HepG2 (cell line): Measurements from ENCODE around the gene CLTA. TPM values are rescaled to one million over a fixed set of nuclear protein-coding genes. Genes with fewer than 3 reads are reported as not detected.

ENCODE experiments used
- ATAC-seq: fragments of 200-7000 bp; cut with Tn5 transposase; 3 replicates; pipeline ENCODE4 v1.9.1; 2020; ENCODE audit warnings: mild to moderate bottlenecking, moderate library complexity
- BruUV-seq: library from RNA; stranded (reverse); fragments of 400-500 nt; replicated peaks from 2 replicates; lab custom pipeline; 2021; lab: Mats Ljungman, UMichigan
- CTCF ChIA-PET: fragments of 300-600 bp; formaldehyde crosslinking; extraction: SDS; loops from one replicate; lab custom pipeline; 2021; ENCODE audit warnings: low total read pairs, inconsistent platforms, low intra/inter-chr PET ratio; lab: Yijun Ruan, JAX
- POLR2A ChIA-PET: fragments of 350-600 bp; sonication (Branson Sonifier 250); formaldehyde crosslinking; loops from one replicate; lab custom pipeline; 2020; ENCODE audit warnings: antibody characterized with exemption, inconsistent platforms; lab: Yijun Ruan, JAX
- DNase-seq: peaks from one replicate; pipeline ENCODE4 v3.0.0-alpha.2; 2015; ENCODE audit warnings: low spot score
- FAIRE-seq: peaks from 3 replicates; lab custom pipeline; 2011; peaks lifted over from hg19 to GRCh38; lab: Jason Lieb, UNC
- H2AFZ ChIP-seq: one replicate; pipeline ENCODE4 v1.6.1; 2011; ENCODE audit warnings: low read length, inconsistent platforms
- H3K27ac ChIP-seq: fragments of 300-600 bp; 3 replicates; pipeline ENCODE4 v1.8.0; 2011; ENCODE audit warnings: mixed run types, mild to moderate bottlenecking, mixed read lengths, low read length, inconsistent platforms; ENCODE audit not compliant: insufficient read depth; ENCODE audit errors: extremely low read length
- H3K27me3 ChIP-seq, 2 experiments: fragments of 200-600 bp in 1 of 2; 2 replicates in 1 of 2; 3 replicates in 1 of 2; pipeline versions ENCODE4 v1.6.0 to v1.8.0; 2011; ENCODE audit warnings: low read length in 2 of 2, mild to moderate bottlenecking in 2 of 2, moderate library complexity in 2 of 2, inconsistent platforms in 1 of 2; ENCODE audit not compliant: insufficient read depth in 2 of 2, control insufficient read depth in 1 of 2
- H3K36me3 ChIP-seq, 2 experiments: fragments of 200-600 bp in 1 of 2; replicated peaks in 1 of 2; 2 replicates in 1 of 2; 3 replicates in 1 of 2; pipeline versions ENCODE4 v1.5.1 to v1.8.0; 2011; ENCODE audit warnings: low read length in 2 of 2, inconsistent platforms in 1 of 2; ENCODE audit not compliant: insufficient read depth in 2 of 2, control insufficient read depth in 1 of 2
- H3K4me1 ChIP-seq: 2 replicates; pipeline ENCODE4 v1.5.1; 2012; ENCODE audit warnings: low read length, inconsistent platforms; ENCODE audit not compliant: insufficient read depth
- H3K4me2 ChIP-seq: 2 replicates; pipeline ENCODE4 v1.6.0; 2011; ENCODE audit warnings: low read depth, low read length, inconsistent platforms
- H3K4me3 ChIP-seq, 3 experiments: fragments of 200-600 bp in 1 of 3; sonication (generic), shearing (Covaris generic) in 1 of 3; replicated peaks in 1 of 3; 2 replicates each; pipeline ENCODE4 v1.5.1; 2011 to 2016; ENCODE audit warnings: low read length in 3 of 3, inconsistent platforms in 2 of 3, low read depth in 2 of 3, mild to moderate bottlenecking in 2 of 3, control low read depth in 1 of 3, mixed read lengths in 1 of 3; ENCODE audit not compliant: insufficient read depth in 1 of 3
- H3K79me2 ChIP-seq: one replicate; pipeline ENCODE4 v1.6.1; 2011; ENCODE audit warnings: low read length, inconsistent platforms; ENCODE audit not compliant: insufficient read depth
- H3K9ac ChIP-seq: 2 replicates; pipeline ENCODE4 v1.6.0; 2011; ENCODE audit warnings: mild to moderate bottlenecking, low read depth, low read length, inconsistent platforms; ENCODE audit not compliant: insufficient read depth
- H3K9me3 ChIP-seq: 2 replicates; pipeline ENCODE4 v1.5.1; 2012; ENCODE audit warnings: mild to moderate bottlenecking, low read length
- H4K20me1 ChIP-seq: 2 replicates; pipeline ENCODE4 v1.6.0; 2011; ENCODE audit warnings: inconsistent platforms, mild to moderate bottlenecking, low read length, moderate library complexity; ENCODE audit not compliant: insufficient read depth
- CCDC6 ChIP-seq: sonication (generic); formaldehyde crosslinking; IDR thresholded peaks from 2 replicates; pipeline ENCODE4 v1.8.1; 2022; ENCODE audit warnings: mild to moderate bottlenecking, missing genetic modification reagents, moderate library complexity
- CEBPB ChIP-seq: IDR thresholded peaks from 2 replicates; pipeline ENCODE4 v1.6.1; 2011; ENCODE audit warnings: low read depth, low read length, improper control_type of control experiment, borderline replicate concordance
- FOXP4 ChIP-seq: sonication (generic); formaldehyde crosslinking; IDR thresholded peaks from 2 replicates; pipeline ENCODE4 v1.4.0; 2020; ENCODE audit warnings: missing genetic modification reagents
- SIX1 ChIP-seq: sonication (generic); formaldehyde crosslinking; IDR thresholded peaks from 2 replicates; pipeline ENCODE4 v1.4.0; 2020; ENCODE audit warnings: missing genetic modification reagents, borderline replicate concordance
- ZNF629 ChIP-seq: sonication (generic); formaldehyde crosslinking; conservative IDR thresholded peaks from 2 replicates; pipeline ENCODE4 v1.5.0; 2020; ENCODE audit warnings: missing genetic modification reagents
- ZNF788 ChIP-seq: sonication (generic); formaldehyde crosslinking; IDR thresholded peaks from 2 replicates; pipeline ENCODE4 v1.5.0; 2020; ENCODE audit warnings: mild to moderate bottlenecking, missing genetic modification reagents, borderline replicate concordance
- WGBS: methylation state at CpG from one replicate; pipeline ENCODE4 v1.1.6; 2017; ENCODE audit warnings: low lambda C conversion rate; 5-methylcytosine and 5-hydroxymethylcytosine counted together
- in situ Hi-C: cut with HindIII; loops from 2 replicates; pipeline ENCODE4 v1.10.0; 2017; ENCODE audit warnings: low pct_unique_long_range_greater_than_20kb; ENCODE audit not compliant: extremely low pct_ligation_motif_present
- intact Hi-C: fragments of 100-400 bp; cut with micrococcal nuclease; formaldehyde crosslinking; loops from one replicate; pipeline ENCODE4 v1.10.0; 2022; ENCODE audit not compliant: unreplicated experiment
- polyA plus RNA-seq, 8 experiments: library from polyadenylated mRNA; depleted of rRNA in 3 of 8; stranded (reverse) in 7 of 8; unstranded in 1 of 8; fragments of >200 nt; fragmentation: Illumina TruSeq in 4 of 8; extraction: Trizol in 4 of 8; gene quantifications; 2 replicates each; pipeline versions ENCODE4 v1.2.1 to v1.2.3, GENCODE V29; 2011 to 2016; ENCODE audit warnings: low read depth in 4 of 8, missing spikeins in 1 of 8, mixed read lengths in 1 of 8; ENCODE audit not compliant: insufficient read depth in 1 of 8
- total RNA-seq, 5 experiments: library from RNA; depleted of rRNA; stranded (reverse); fragments of >200 nt; fragmentation: Illumina TruSeq; extraction: Trizol; gene quantifications; 2 replicates each; pipeline ENCODE4 v1.2.3, GENCODE V29; 2016; ENCODE audit warnings: low read depth in 1 of 5

CLTA gene
- total and polyA plus RNA-seq, 2 of the 13 experiments (the other 11 are each of a cell fraction or from before 2014, with no cell fraction given), result 143 to 222 TPM

GRCh38 chr9:36144309-36145232 is 46.1 kb upstream of the CLTA start:
- Histone ChIP-seq H3K27me3 (peaks cover 3 to 13% of the 10 kb centered on the region in 2 experiments; a peak in 4 of 5 replicates), H3K36me3 (no peaks in the 10 kb centered on the region), H3K4me3 (no peak overlapping the region), H2AFZ (no peak overlapping the region), H3K27ac (no peak overlapping the region), H3K9ac (no peak overlapping the region), H3K79me2 (no peaks in the 10 kb centered on the region), H4K20me1 (no peaks in the 10 kb centered on the region), H3K4me1 (peaks cover 24% of the 10 kb centered on the region), H3K4me2 (no peak overlapping the region; the same call in 1 of the 2 replicates), H3K9me3 (peaks cover 11% of the 10 kb centered on the region; the same call in 1 of the 2 replicates)
- 37% methylated on average over 12 of the region's 12 CpGs for WGBS
- ChIA-PET CTCF (no interaction called here), POLR2A (no interaction called here)
- DNase-seq (peak; percentile 20), FAIRE-seq (no peak), ATAC-seq (no peak)
- in situ Hi-C loops, result no loop called here
- TF ChIP-seq CCDC6 (CRISPR knock-in tag) (no peak), FOXP4 (no peak), SIX1 (CRISPR knock-in tag) (peak; percentile 46; the same call in 1 of the 2 replicates), CEBPB (peak; percentile 18; the same call in 1 of the 2 replicates), ZNF629 (CRISPR knock-in tag) (no peak), ZNF788 (no peak)
- no TSS peak for BruUV-seq
- intact Hi-C loops, result no loop called here
